NOMO-1 treated with dmso at 0.1 percent for 144 hours (cell line): Measurements from ENCODE around the gene PER2.
"Not testable (repeated sequence)": the region's sequence is repeated elsewhere in the genome, so short reads cannot be mapped to it uniquely, and the experiment has no call there.

Experiments
- DNase-seq: peaks from one replicate; lab custom pipeline; 2025; ENCODE audit not compliant: unreplicated experiment; lab: John Stamatoyannopoulos, UW

The PER2 gene, protein sequence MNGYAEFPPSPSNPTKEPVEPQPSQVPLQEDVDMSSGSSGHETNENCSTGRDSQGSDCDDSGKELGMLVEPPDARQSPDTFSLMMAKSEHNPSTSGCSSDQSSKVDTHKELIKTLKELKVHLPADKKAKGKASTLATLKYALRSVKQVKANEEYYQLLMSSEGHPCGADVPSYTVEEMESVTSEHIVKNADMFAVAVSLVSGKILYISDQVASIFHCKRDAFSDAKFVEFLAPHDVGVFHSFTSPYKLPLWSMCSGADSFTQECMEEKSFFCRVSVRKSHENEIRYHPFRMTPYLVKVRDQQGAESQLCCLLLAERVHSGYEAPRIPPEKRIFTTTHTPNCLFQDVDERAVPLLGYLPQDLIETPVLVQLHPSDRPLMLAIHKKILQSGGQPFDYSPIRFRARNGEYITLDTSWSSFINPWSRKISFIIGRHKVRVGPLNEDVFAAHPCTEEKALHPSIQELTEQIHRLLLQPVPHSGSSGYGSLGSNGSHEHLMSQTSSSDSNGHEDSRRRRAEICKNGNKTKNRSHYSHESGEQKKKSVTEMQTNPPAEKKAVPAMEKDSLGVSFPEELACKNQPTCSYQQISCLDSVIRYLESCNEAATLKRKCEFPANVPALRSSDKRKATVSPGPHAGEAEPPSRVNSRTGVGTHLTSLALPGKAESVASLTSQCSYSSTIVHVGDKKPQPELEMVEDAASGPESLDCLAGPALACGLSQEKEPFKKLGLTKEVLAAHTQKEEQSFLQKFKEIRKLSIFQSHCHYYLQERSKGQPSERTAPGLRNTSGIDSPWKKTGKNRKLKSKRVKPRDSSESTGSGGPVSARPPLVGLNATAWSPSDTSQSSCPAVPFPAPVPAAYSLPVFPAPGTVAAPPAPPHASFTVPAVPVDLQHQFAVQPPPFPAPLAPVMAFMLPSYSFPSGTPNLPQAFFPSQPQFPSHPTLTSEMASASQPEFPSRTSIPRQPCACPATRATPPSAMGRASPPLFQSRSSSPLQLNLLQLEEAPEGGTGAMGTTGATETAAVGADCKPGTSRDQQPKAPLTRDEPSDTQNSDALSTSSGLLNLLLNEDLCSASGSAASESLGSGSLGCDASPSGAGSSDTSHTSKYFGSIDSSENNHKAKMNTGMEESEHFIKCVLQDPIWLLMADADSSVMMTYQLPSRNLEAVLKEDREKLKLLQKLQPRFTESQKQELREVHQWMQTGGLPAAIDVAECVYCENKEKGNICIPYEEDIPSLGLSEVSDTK (N-terminal part only)

DNA sequence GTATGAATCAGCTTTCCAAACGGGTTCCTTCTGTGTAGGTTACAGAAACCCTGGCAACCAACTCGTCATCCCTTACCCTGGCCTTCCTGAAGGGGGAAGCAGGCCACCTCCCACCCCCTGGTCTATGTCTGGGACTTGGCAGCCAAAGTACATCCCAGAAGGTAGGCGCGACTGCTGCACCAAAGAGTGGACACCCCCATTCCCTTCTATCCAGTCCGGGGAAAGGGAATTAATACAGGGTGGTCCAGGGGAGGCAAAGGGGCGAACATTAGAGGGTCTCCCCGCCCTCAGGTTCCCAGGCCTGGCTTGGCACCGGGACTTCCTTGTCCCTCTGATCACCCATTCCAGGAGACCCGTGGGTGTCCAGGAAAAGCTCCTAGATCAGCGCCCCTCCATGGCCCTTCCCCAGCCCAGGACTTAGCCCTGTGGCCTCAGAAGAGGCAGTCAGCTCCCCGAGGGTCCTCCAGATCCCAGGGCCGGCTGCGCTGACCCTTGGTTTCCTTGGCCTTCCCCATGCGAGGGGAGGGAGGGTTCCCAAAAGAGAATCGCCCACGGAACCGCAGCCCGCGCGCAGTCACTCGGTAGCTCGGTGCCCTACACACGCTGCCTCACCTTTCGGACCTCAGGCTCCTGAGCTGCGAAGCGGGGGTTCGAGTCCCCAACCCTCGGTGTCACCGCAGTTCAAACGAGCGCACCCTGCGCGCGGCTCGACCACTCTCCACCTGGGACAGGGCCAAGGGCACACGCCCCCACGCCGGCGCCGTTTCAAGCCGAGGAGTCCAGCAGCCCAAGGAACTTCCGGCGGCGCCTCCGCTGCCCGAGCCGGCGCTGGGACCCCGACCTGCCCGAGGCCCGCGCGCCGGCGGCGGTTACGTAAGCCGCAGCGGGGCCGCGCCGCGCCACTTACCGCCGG is at the start of gene PER2:
Gene PER2 (minus strand): TSS at position 874 of the 913 bp plus-strand sequence. CDS start 10,674 bp downstream, outside the sequence.
- peak; percentile 38 for DNase-seq

DNA sequence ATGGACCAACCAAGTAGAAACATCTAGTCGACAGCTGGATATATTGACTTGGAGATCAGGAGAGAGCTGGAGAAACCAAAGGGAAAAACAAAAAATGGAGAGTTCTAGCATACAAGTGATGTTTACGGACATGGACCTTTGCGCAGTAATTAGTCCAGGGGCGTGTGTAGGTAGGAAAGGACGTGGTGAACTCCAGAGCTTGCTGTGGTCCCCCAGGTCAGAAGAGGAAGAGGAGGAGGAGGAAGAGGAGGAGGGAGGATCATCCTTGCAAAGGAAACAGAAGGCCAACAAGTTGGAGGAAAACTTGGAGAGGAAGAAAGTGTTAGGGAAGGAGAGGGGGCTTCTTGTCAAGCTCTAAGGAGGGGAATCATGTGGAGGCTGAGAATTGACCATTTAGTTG is 49.4 kb upstream of the PER2 start:
- DNase-seq = no peak

DNA sequence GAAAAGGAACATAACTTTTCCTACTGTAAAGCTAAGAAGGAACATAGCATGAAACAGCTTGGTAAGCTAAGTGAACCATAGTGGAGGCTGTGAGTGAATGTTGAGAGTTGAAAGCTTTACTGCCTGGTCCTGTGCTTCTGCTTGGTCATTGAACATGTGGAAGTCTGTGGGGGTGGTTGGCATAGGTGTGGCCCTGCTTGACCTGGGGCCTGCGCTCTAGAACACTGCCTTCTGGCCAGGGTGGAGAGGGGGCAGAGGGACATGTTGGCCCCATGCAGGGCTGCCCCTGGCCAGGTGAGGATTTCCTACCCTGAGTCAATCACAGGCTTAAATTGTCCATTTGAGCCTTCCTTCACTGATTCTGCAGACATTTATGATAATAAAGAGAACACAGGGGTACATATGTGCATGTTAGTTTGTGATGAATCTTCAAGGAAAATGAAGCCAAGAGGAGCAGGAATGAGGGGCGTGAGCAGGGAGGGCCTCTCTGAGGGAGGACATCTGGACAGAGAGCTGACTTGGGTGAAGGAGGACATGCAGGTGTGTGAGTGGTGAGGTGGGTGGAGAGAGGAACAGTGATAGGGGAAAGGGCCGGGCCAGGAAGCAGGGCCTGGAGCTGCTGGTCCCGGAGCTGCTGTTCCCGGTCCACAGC is 48.5 kb upstream of the PER2 start:
- no peak for DNase-seq

DNA sequence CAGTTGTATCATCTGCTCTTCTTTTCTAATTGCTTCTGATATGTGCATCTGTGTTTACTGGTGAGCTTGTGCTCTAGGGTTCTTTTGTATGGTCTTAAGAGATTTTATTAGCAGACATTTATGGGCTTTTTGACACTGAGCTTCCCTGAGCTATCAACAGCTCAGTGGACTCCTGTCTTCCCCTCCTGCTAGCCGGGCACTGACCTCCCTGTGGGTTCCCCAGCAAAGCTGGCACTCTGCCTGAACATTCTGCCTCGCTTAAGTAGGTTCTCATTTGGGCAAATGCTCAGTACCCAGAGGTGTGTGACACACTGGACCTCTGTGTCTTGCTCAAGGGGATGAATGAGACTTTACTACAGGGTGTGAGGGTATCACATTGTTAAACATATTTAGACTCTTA is 47.7 kb upstream of the PER2 start:
- DNase-seq = no peak

DNA sequence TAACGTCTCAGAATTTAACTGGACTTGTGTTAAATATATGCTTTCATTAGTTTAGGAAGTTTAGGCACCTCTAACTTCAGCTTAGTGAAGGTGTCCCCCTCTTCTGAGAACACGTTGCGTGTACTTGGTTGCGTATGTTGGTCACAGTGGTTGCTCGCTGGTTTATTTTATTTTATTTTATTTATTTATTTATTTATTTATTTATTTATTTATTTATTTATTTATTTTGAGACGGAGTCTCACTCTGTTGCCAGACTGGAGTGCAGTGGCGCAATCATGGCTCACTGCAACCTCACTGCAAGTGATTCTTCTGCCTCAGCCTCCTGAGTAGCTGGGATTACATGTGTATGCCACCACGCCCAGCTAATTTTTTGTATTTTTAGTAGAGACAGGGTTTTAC is 47.2 kb upstream of the PER2 start:
- not testable (repeated sequence) for DNase-seq

DNA sequence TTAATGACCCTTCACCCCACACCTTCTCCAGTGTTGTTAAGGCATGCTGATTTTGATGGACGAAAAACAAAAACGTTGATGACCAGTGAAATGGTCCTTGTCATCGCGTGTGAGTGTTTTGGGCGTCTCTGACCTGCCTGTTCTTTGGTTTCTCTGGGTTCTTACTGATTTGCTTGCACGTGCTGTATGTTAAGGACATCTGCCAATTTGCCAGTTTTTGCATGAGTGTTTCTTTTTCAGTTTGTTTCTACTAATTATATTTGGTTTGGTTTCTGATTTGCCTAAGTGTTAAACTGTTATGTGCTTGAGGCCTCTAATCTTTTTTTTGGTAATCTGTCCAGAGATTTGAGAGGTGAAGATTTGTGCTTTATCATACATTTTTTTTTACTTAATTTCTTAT is 46.5 kb upstream of the PER2 start:
- DNase-seq = no peak

DNA sequence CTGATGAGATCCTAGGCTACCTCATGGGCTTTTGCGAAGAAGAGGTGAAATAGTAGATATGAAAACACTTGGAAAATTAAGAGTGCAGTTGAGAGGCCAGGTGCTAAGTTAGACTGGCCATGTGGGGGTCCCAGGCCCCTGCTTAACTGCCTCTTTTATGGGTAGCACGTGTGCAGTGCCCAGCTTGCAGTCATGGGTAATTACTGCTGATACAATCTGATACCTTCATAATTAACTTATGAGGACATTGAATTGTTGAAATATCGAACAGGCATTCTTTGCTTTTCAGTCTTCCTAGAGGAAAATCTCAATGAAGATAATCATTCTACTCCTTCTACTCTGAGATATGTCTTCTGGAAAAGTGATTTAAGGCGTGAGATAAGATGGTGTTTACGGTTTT is 43.5 kb upstream of the PER2 start:
- no peak for DNase-seq

DNA sequence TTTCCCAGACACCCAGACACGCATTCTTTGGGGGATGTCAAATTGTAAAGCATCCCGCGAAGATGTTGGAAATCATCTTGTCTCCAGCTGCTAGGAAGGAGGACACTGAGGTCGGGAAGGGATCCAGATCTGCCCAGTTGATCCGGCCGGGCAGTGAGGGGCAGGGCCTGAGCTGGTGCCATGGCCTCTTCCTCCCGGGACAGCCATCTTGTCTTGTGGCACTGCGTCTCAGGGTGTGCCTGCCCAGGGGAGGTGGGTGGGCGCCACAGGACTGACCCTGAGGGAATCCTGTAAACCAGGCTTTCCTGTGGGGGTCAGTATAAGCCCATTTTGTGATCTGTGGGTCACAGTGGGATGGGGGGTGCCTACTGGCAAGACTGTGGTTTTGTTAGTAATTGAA is 42.0 kb upstream of the PER2 start:
- DNase-seq = no peak

DNA sequence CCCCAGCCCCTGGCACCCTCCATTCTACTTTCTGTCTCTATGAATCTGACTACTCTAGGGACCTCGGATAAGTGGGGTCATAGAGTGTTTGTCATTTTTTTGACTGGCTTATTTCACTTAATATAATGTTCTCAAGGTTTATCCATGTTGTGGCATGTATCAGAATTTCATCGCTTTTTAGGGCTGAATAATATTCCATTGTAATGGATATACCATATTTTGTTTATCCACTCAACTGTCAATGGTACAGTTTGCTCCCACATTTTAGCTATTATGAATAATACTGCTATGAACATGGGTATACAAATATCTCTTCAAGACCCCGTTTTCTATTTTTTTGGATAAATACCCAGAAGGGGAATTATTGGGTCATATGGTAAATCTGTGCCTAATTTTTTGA is 39.3 kb upstream of the PER2 start:
- no peak for DNase-seq

DNA sequence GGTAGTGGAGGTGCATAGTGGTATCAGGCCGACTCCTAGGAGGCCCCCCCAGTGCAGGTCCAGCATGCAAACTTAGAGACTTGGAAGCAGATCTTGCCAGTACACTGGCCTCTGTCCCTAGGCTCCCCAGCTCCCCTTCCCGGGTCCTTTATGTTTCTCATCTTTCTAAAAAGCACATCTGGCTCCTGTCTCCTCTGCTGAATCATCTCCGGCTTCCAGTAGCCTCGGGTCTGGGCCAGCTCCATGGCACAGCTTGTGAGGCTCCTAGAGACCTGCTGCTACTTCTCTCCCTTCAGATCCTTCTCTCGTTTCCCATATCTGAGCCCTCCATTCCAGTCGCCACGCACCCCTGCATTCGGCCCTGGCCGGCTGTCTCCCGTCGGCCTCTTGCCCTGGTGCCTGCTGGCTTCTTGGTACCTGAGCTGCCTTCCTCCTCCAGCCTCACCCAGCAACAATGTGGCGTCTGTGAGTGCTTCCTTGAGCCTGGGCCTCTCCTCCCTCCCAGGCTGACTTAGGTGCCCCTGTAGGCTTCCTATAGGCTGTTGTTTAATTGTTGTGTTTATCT is 38.5 kb upstream of the PER2 start:
- DNase-seq = no peak

DNA sequence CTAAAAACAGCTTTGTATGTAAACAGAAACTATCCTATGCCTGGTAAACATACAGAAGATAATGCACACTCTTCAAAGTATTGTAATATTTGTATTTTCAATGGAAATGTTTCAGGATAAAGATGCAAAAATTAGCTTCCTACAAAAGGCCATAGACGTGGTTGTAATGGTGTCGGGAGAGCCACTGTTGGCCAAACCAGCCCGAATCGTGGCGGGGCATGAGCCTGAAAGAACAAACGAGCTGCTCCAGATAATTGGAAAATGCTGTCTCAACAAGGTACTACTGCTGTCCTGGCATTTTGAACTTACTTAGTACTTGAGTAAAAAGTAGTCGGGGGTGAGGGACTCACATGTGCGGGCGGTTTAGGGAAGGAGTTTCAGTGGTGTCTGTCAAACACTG is 37.3 kb upstream of the PER2 start:
- DNase-seq = no peak

DNA sequence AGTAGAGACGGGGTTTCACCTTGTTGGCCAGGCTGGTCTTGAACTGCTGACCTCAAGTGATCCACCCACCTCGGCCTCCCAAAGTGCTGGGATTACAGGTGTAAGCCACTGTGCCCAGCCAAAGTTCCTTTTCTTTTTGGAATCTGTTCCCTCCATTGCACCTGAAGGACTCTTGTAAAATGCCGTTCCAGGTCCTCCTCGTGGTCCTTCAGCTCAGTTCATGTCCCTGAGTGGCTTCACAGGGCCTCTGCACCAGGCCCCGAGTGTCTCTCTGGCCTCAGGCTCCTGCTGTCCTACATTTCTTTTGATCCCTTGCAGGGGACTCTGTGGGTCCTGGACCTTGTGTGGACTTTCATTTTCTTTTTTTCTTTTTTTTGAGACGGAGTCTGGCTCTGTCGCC is 35.8 kb upstream of the PER2 start:
- DNase-seq = not testable (repeated sequence)

DNA sequence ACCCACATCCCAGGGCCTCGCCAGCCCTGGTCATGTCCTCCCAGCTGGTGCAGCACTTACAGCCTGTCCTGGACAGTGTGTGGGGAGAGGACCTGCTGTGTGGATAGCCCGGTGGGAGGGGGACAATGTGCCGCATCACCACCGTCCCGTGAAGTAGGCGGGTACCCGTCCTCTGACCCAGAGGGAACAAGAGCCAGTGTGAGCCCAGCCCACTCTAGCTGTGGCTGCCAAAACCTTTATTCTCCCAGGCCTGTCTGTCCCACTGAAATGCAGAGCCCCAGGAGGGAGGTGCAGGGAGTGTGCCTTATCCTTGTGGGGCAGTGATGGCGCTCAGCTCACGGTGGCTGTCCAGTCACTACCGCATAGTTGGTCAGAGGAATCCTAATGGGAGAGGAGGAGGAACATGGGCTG is 33.6 kb upstream of the PER2 start:
- DNase-seq = no peak

DNA sequence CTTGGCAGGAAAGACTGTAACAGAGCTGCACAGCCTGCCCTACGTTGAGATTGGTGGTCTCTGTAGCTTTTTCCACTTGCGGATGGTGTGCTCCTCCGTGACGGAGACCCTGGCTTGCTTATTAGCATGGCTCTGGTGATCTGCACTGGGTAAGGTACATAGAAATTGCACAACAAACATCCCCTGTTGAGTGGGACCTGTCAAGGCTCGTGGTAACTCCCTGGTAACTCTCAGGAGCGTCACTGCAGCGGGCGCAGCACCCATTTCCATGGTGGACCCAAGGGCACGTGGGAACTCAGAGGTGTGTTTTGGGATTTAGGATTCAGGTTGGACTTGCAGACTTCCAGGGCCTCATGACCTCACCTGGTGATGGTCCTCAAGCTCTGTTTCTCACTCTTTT is 33.1 kb upstream of the PER2 start:
- DNase-seq = no peak

DNA sequence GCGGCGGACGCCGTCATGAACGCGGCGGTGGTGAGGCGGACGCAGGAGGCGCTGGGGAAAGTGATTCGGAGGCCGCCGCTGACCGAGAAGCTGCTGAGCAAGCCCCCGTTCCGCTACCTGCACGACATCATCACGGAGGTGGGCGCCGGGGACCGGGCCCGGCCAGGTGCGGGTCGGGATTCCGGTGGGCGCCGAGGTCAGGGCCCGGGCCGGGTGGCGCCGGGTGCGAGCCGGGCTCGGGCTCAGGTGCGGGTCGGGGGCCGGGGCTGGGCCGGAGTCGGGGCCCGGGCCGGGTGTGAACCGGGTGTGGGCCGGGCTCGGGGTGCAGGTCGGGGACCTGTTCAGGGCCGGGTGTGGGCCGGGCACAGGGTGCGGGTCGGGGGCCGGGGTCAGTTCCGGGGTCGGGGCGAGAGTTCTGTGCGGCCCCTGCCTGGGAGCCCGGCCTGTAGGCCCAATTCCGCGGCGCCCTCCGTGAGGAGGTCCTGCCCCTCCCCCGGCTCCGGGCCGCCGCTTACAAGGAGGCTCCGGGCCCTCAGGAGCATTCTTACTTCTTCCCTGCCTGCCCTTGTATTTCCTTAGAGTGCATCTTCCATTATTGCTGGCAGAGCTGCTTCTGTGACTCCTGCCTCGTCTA is 32.4 kb upstream of the PER2 start:
- no peak for DNase-seq

DNA sequence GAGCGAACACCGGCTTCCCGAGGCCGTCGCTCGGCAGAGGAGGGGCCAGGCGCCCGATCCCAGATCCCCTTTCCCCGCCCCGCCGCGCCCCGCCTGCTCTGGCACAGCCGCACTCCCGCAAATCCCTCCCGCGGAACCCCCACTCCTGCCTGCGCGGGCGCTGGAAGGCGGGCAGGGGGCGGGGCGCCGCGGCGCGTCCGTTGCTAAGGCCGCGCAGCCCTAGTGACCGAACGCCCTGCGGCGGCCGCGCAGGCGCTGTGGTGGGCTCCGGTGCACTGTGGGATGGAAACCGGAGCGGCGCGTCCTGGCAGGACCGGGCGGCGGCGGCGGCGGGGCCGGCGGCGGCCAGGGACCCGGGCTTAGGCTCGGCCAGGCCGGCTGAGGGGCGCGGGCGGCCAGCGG is 31.8 kb upstream of the PER2 start, which contains the start of gene TRAF3IP1:
Gene TRAF3IP1 (plus strand): TSS at position 273 of the 402 bp plus-strand sequence. CDS start 145 bp downstream, outside the sequence.
- peak; percentile 81 for DNase-seq

DNA sequence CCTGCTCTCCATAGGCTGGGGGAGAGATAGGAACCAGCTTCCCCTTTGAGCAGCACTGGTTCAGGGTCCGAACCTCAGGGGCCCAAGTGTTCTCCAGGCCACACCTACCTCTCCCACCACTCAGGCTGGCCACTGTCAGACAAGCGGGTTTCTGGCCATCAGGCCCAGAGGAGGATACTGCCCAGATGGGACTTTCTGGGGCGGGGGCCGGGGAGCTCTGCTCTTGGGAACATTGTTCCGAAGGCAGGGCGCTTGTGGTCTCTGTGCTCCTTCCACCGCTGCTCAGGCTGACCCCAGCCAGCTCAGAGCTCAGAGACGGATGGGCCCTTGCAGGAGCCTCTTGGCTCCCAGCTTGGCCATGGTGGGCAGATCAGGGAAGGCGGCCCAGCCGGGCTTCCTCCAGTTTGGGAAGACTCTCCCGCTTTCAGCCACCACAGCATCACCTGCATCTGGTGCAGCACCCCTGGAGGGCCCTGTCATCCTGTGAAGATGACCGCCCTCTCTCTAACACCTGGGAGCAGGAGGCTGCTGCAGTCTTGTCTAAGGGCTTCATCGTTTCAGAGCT is 26.7 kb upstream of the PER2 start:
- DNase-seq = no peak

DNA sequence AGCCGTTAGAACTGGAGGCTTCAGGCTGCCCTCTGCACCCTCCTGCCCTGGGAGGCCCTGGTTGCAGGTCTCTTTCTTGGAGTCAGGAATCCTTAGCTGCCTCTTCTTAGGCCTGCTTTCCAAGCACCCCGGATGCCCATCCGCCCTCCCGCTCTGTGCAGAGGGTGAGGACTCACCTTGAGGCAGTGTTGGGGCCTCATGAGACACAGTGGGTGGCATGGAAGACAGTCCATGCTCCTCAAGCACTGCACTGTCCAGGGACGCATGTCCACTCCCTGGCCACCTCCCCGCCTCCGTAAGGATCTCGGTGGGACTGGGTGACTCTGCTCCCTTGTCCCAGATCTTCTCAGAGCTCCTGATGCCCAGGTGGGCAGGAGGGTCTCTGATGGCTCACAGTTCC is 26.2 kb upstream of the PER2 start:
- no peak for DNase-seq

DNA sequence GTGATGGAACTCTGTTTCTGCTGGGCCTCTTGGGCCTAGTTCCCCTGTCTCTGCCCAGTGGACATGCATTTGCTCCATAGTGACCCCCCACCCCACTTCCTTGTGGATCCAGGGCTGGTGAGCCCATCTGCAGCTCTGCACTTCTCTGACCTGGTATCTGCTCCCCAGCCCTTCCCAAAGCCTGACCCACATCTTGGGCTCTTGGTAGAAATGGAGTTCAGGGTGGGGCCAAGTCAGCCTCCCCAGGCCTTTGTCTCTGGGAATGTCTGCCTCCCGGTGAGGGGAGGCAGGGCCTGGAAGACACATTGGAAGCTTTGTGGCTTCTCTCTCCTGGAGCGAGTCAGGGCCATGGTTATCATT is 25.6 kb upstream of the PER2 start:
- DNase-seq = no peak
